ENCODE measurements around the gene PRCC.

The PRCC gene

GRCh38 chr1:156775799-156776198 lies 8.5 kb downstream of the PRCC start:
- Histone ChIP-seq H3K27ac (ENCODE audit: low read depth in 2 of 2, low read length in 2 of 2) (no peak overlapping the region), H3K27me3 (ENCODE audit: control insufficient read depth in 2 of 2, insufficient read depth in 2 of 2, low read length in 2 of 2) (no peaks in the 10 kb centered on the region), H3K9ac (ENCODE audit: low read depth in 1 of 2, low read length in 2 of 2) (no peak overlapping the region), H3K9me3 (ENCODE audit: control insufficient read depth in 2 of 2, low read length in 2 of 2) (no peaks in the 10 kb centered on the region), H3K4me3 (ENCODE audit: low read length in 2 of 2) (no peak overlapping the region), H3K4me1 (ENCODE audit: control insufficient read depth in 2 of 2, insufficient read depth in 2 of 2, low read length in 2 of 2) (no peaks in the 10 kb centered on the region), H3K36me3 (ENCODE audit: control insufficient read depth in 2 of 2, insufficient read depth in 2 of 2, low read length in 2 of 2) (peaks cover 2 to 15% of the 10 kb centered on the region in 2 donors)

DNA sequence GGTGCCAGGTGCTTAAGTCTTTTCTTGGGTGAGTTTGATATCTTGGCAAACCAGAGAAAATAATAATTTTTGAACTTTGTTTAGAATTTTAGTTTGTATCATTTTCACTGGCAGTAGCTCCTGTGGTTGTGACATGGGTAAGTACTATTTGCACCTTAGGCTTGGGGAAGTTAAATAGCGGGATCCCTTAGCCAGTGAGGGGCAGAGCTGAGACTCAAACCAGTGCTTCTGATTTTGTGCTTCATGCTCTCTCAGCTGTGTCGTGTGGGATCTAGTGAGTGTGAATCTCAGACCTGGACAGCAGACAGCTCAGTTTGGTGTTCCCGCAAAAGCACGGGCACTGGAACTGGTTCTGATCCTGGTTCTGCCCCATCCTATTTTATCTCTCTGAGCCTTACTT lies 9.6 kb downstream of the PRCC start:
- Histone ChIP-seq H3K36me3 (ENCODE audit: control insufficient read depth in 2 of 2, insufficient read depth in 2 of 2, low read length in 2 of 2) (peaks cover 0 to 9% of the 10 kb centered on the region in 2 donors), H3K9me3 (ENCODE audit: control insufficient read depth in 2 of 2, low read length in 2 of 2) (no peaks in the 10 kb centered on the region), H3K27me3 (ENCODE audit: control insufficient read depth in 2 of 2, insufficient read depth in 2 of 2, low read length in 2 of 2) (no peaks in the 10 kb centered on the region), H3K4me3 (ENCODE audit: low read length in 2 of 2) (no peak overlapping the region), H3K4me1 (ENCODE audit: control insufficient read depth in 2 of 2, insufficient read depth in 2 of 2, low read length in 2 of 2) (no peaks in the 10 kb centered on the region), H3K27ac (ENCODE audit: low read depth in 2 of 2, low read length in 2 of 2) (no peak overlapping the region), H3K9ac (ENCODE audit: low read depth in 1 of 2, low read length in 2 of 2) (no peak overlapping the region)

- no peak overlapping the region for H3K27ac ChIP-seq (ENCODE audit: low read depth in 2 of 2, low read length in 2 of 2)
- H3K36me3 ChIP-seq (ENCODE audit: control insufficient read depth in 2 of 2, insufficient read depth in 2 of 2, low read length in 2 of 2) = peaks cover 2 to 15% of the 10 kb centered on the region in 2 donors
- no peaks in the 10 kb centered on the region for H3K27me3 ChIP-seq (ENCODE audit: control insufficient read depth in 2 of 2, insufficient read depth in 2 of 2, low read length in 2 of 2)
- no peak overlapping the region for H3K4me3 ChIP-seq (ENCODE audit: low read length in 2 of 2)
- H3K4me1 ChIP-seq (ENCODE audit: control insufficient read depth in 2 of 2, insufficient read depth in 2 of 2, low read length in 2 of 2) = no peaks in the 10 kb centered on the region
- no peaks in the 10 kb centered on the region for H3K9me3 ChIP-seq (ENCODE audit: control insufficient read depth in 2 of 2, low read length in 2 of 2)
- H3K9ac ChIP-seq (ENCODE audit: low read depth in 1 of 2, low read length in 2 of 2) = no peak overlapping the region
Observed at GRCh38 chr1:156777573-156777972, 10.2 kb downstream of the PRCC start.

GRCh38 chr1:156781585-156782186 lies 14.4 kb downstream of the PRCC start:
- H3K4me1 ChIP-seq (ENCODE audit: control insufficient read depth in 2 of 2, insufficient read depth in 2 of 2, low read length in 2 of 2) = no peaks in the 10 kb centered on the region
- no peak overlapping the region for H3K4me3 ChIP-seq (ENCODE audit: low read length in 2 of 2)
- peaks cover 17 to 32% of the 10 kb centered on the region in 2 donors for H3K36me3 ChIP-seq (ENCODE audit: control insufficient read depth in 2 of 2, insufficient read depth in 2 of 2, low read length in 2 of 2)
- no peaks in the 10 kb centered on the region for H3K9me3 ChIP-seq (ENCODE audit: control insufficient read depth in 2 of 2, low read length in 2 of 2)
- no peak overlapping the region for H3K9ac ChIP-seq (ENCODE audit: low read depth in 1 of 2, low read length in 2 of 2)
- H3K27ac ChIP-seq (ENCODE audit: low read depth in 2 of 2, low read length in 2 of 2) = no peak overlapping the region
- H3K27me3 ChIP-seq (ENCODE audit: control insufficient read depth in 2 of 2, insufficient read depth in 2 of 2, low read length in 2 of 2) = no peaks in the 10 kb centered on the region

DNA sequence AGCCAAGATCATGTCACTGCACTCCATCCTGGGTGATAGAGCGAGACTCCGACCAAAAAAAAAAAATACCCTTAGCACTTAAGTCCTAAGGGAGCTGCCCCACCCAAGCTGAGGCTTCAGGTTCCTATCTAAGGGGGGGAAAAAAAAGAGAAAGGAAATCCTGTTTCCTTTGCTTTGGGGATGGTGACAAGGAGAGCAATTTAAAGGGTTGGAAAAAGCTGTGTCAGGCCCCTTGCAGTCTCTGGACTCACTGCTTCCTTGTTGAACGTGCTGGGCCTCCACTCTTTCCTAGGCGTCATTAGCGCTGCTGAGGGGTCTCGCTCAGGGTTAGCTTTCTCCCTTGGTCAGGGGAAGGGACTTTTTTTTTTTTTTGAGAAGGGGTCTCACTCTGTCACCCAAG lies 18.1 kb downstream of the PRCC start:
- Histone ChIP-seq H3K9ac (ENCODE audit: low read depth in 1 of 2, low read length in 2 of 2) (no peak overlapping the region), H3K9me3 (ENCODE audit: control insufficient read depth in 2 of 2, low read length in 2 of 2) (no peaks in the 10 kb centered on the region), H3K27ac (ENCODE audit: low read depth in 2 of 2, low read length in 2 of 2) (no peak overlapping the region), H3K27me3 (ENCODE audit: control insufficient read depth in 2 of 2, insufficient read depth in 2 of 2, low read length in 2 of 2) (no peaks in the 10 kb centered on the region), H3K4me1 (ENCODE audit: control insufficient read depth in 2 of 2, insufficient read depth in 2 of 2, low read length in 2 of 2) (no peaks in the 10 kb centered on the region), H3K4me3 (ENCODE audit: low read length in 2 of 2) (no peak overlapping the region), H3K36me3 (ENCODE audit: control insufficient read depth in 2 of 2, insufficient read depth in 2 of 2, low read length in 2 of 2) (peaks cover 23 to 43% of the 10 kb centered on the region in 2 donors)

DNA sequence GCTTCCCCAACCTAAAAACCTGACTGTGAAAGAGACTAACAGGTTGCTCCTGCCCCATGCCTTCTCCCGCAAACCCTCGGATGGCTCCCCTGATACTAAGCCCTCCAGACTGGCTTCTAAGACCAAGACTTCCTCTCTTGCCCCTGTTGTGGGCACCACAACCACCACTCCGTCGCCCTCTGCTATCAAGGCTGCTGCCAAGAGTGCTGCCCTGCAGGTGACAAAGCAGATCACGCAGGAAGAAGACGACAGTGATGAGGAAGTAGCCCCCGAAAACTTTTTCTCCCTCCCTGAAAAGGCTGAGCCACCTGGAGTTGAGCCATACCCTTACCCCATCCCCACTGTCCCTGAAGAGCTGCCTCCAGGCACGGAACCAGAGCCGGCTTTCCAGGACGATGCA lies 19.3 kb downstream of the PRCC start:
- H3K27ac ChIP-seq (ENCODE audit: low read depth in 2 of 2, low read length in 2 of 2) = no peak overlapping the region
- H3K4me1 ChIP-seq (ENCODE audit: control insufficient read depth in 2 of 2, insufficient read depth in 2 of 2, low read length in 2 of 2) = no peaks in the 10 kb centered on the region
- H3K36me3 ChIP-seq (ENCODE audit: control insufficient read depth in 2 of 2, insufficient read depth in 2 of 2, low read length in 2 of 2) = peaks cover 32 to 51% of the 10 kb centered on the region in 2 donors
- no peaks in the 10 kb centered on the region for H3K9me3 ChIP-seq (ENCODE audit: control insufficient read depth in 2 of 2, low read length in 2 of 2)
- H3K9ac ChIP-seq (ENCODE audit: low read depth in 1 of 2, low read length in 2 of 2) = no peak overlapping the region
- H3K4me3 ChIP-seq (ENCODE audit: low read length in 2 of 2) = no peak overlapping the region
- H3K27me3 ChIP-seq (ENCODE audit: control insufficient read depth in 2 of 2, insufficient read depth in 2 of 2, low read length in 2 of 2) = no peaks in the 10 kb centered on the region

- H3K4me3 ChIP-seq (ENCODE audit: low read length in 2 of 2) = no peak overlapping the region
- no peak overlapping the region for H3K9ac ChIP-seq (ENCODE audit: low read depth in 1 of 2, low read length in 2 of 2)
- no peak overlapping the region for H3K27ac ChIP-seq (ENCODE audit: low read depth in 2 of 2, low read length in 2 of 2)
- H3K36me3 ChIP-seq (ENCODE audit: control insufficient read depth in 2 of 2, insufficient read depth in 2 of 2, low read length in 2 of 2) = peaks cover 43 to 51% of the 10 kb centered on the region in 2 donors
- no peaks in the 10 kb centered on the region for H3K9me3 ChIP-seq (ENCODE audit: control insufficient read depth in 2 of 2, low read length in 2 of 2)
- no peaks in the 10 kb centered on the region for H3K27me3 ChIP-seq (ENCODE audit: control insufficient read depth in 2 of 2, insufficient read depth in 2 of 2, low read length in 2 of 2)
- H3K4me1 ChIP-seq (ENCODE audit: control insufficient read depth in 2 of 2, insufficient read depth in 2 of 2, low read length in 2 of 2) = no peaks in the 10 kb centered on the region
Observed at GRCh38 chr1:156788136-156788535, 20.8 kb downstream of the PRCC start.

DNA sequence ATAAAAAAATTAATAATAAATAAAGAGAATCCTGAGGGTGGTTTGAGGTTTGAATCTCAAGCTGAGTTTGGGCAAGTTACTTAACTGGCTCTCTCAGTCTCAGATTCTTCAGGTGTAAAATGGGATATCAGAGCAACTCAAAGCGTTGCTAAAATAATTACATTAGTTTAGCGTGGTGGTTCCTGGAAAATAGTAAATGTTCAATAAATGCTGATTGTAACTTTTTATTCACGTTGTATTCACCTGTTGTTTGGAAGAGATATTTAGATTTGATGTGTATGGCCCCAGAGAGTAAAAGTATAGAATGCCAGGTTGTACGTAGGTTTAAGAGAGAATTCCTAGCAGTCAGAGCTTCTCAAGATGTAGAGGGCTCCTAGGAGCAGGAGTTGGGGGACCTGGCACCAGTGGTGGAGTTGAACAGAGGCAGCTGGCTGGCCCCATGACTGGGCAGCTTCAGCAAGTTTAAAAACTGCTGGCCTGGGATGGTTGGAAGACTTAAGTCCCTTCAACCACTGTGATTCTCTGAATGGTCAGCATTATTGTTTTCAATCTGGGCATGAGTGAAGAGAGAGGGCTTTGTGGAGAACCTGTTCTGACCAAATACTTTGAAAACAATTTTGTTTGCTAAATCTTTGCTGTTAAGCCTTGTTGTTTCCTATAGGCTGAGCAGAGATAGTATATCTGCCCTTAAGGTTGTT lies 22.4 kb downstream of the PRCC start:
- Histone ChIP-seq H3K27ac (ENCODE audit: low read depth in 2 of 2, low read length in 2 of 2) (no peak overlapping the region), H3K4me3 (ENCODE audit: low read length in 2 of 2) (no peak overlapping the region), H3K4me1 (ENCODE audit: control insufficient read depth in 2 of 2, insufficient read depth in 2 of 2, low read length in 2 of 2) (no peaks in the 10 kb centered on the region), H3K36me3 (ENCODE audit: control insufficient read depth in 2 of 2, insufficient read depth in 2 of 2, low read length in 2 of 2) (peaks cover 46 to 54% of the 10 kb centered on the region in 2 donors), H3K9me3 (ENCODE audit: control insufficient read depth in 2 of 2, low read length in 2 of 2) (no peaks in the 10 kb centered on the region), H3K9ac (ENCODE audit: low read depth in 1 of 2, low read length in 2 of 2) (no peak overlapping the region), H3K27me3 (ENCODE audit: control insufficient read depth in 2 of 2, insufficient read depth in 2 of 2, low read length in 2 of 2) (no peaks in the 10 kb centered on the region)

- Histone ChIP-seq H3K36me3 (ENCODE audit: control insufficient read depth in 2 of 2, insufficient read depth in 2 of 2, low read length in 2 of 2) (peaks cover 71 to 76% of the 10 kb centered on the region in 2 donors), H3K4me1 (ENCODE audit: control insufficient read depth in 2 of 2, insufficient read depth in 2 of 2, low read length in 2 of 2) (no peaks in the 10 kb centered on the region), H3K9me3 (ENCODE audit: control insufficient read depth in 2 of 2, low read length in 2 of 2) (no peaks in the 10 kb centered on the region), H3K4me3 (ENCODE audit: low read length in 2 of 2) (no peak overlapping the region), H3K27me3 (ENCODE audit: control insufficient read depth in 2 of 2, insufficient read depth in 2 of 2, low read length in 2 of 2) (no peaks in the 10 kb centered on the region), H3K27ac (ENCODE audit: low read depth in 2 of 2, low read length in 2 of 2) (no peak overlapping the region), H3K9ac (ENCODE audit: low read depth in 1 of 2, low read length in 2 of 2) (no peak overlapping the region)
Observed at GRCh38 chr1:156794506-156795373, 27.4 kb downstream of the PRCC start.

DNA sequence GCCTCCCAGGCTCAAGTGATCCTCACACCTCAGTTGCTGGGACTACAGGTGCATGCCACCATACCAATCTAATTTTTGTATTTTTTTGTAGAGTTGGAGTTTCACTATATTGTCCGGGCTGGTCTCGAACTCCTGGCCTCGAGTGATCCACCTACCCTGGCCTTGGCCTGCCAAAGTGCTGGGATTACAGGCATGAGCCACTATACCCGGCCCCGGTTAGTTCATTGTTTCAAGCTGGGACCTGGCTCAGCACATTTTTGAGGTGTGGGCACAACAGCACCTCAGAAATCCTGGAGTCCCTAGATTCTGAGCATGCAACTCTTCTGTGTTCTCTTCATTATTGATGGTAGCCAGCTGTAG lies 28.0 kb downstream of the PRCC start:
- peaks cover 75 to 82% of the 10 kb centered on the region in 2 donors for H3K36me3 ChIP-seq (ENCODE audit: control insufficient read depth in 2 of 2, insufficient read depth in 2 of 2, low read length in 2 of 2)
- no peaks in the 10 kb centered on the region for H3K9me3 ChIP-seq (ENCODE audit: control insufficient read depth in 2 of 2, low read length in 2 of 2)
- H3K9ac ChIP-seq (ENCODE audit: low read depth in 1 of 2, low read length in 2 of 2) = no peak overlapping the region
- H3K4me3 ChIP-seq (ENCODE audit: low read length in 2 of 2) = no peak overlapping the region
- H3K4me1 ChIP-seq (ENCODE audit: control insufficient read depth in 2 of 2, insufficient read depth in 2 of 2, low read length in 2 of 2) = no peaks in the 10 kb centered on the region
- no peak overlapping the region for H3K27ac ChIP-seq (ENCODE audit: low read depth in 2 of 2, low read length in 2 of 2)
- no peaks in the 10 kb centered on the region for H3K27me3 ChIP-seq (ENCODE audit: control insufficient read depth in 2 of 2, insufficient read depth in 2 of 2, low read length in 2 of 2)

Data from mucosa of rectum (tissue), 2 donors.